ENCODE results near the gene EXO1. TPM values are rescaled to one million over a fixed set of nuclear protein-coding genes. Genes with fewer than 3 reads are reported as not detected.

EXO1 gene
- total and polyA plus RNA-seq, 9 of the 15 experiments (the other 6 are each of a cell fraction or from before 2014, with no cell fraction given) = 36.0 to 125 (median 83.9) TPM

GRCh38 chr1:241841691-241842090, 6.3 kb upstream of the EXO1 start:
- POLR2A ChIA-PET = interaction anchor here (1.2 to 2.4 kb wide), 3 partner anchors 12 to 210 kb away, joined by 4 to 6 read pairs (median 5); no protein-coding TSS in a partner anchor
- TF ChIP-seq, protein P1, sequence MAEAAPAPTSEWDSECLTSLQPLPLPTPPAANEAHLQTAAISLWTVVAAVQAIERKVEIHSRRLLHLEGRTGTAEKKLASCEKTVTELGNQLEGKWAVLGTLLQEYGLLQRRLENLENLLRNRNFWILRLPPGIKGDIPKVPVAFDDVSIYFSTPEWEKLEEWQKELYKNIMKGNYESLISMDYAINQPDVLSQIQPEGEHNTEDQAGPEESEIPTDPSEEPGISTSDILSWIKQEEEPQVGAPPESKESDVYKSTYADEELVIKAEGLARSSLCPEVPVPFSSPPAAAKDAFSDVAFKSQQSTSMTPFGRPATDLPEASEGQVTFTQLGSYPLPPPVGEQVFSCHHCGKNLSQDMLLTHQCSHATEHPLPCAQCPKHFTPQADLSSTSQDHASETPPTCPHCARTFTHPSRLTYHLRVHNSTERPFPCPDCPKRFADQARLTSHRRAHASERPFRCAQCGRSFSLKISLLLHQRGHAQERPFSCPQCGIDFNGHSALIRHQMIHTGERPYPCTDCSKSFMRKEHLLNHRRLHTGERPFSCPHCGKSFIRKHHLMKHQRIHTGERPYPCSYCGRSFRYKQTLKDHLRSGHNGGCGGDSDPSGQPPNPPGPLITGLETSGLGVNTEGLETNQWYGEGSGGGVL (CRISPR knock-in tag; IDR thresholded peaks at IDR 0.05) = no peak
- TF ChIP-seq POU5F1 (IDR thresholded peaks at IDR 0.05; ENCODE audit: borderline replicate concordance, low read depth, low read length, partially characterized antibody) = no peak
- no peak for TF ChIP-seq NCOA2 (IDR thresholded peaks at IDR 0.05; ENCODE audit: partially characterized antibody in 2 of 2)
- no peak for TF ChIP-seq HIVEP1 (CRISPR knock-in tag; IDR thresholded peaks at IDR 0.05)
- Histone ChIP-seq H3K9ac (ENCODE audit: insufficient read depth in 1 of 2, low read depth in 2 of 2, low read length in 2 of 2) (no peak overlapping the region), H3K9me1 (ENCODE audit: control insufficient read depth, insufficient read depth, low read length) (no peaks in the 10 kb centered on the region), H3K4me3 (no peak overlapping the region), H3K79me2 (ENCODE audit: control insufficient read depth, insufficient read depth, low read length) (no peaks in the 10 kb centered on the region), H3K27me3 (ENCODE audit: control insufficient read depth in 2 of 2, insufficient read depth in 2 of 2, low read length in 2 of 2) (no peaks in the 10 kb centered on the region), H3K4me2 (ENCODE audit: insufficient read depth, low read length) (no peak overlapping the region), H3K36me3 (ENCODE audit: control insufficient read depth, insufficient read depth, low read length) (no peaks in the 10 kb centered on the region), H3K27ac (ENCODE audit: extremely low read depth, low read depth, low read length) (no peak overlapping the region), H3K9me3 (replicated peaks; ENCODE audit: control insufficient read depth, insufficient read depth, low read depth, low read length) (no peaks in the 10 kb centered on the region), H4K20me1 (replicated peaks; ENCODE audit: control insufficient read depth, insufficient read depth, low read length) (no peaks in the 10 kb centered on the region), H2AFZ (ENCODE audit: low read depth, low read length) (no peak overlapping the region), H3K4me1 (replicated peaks in 1 of 2; ENCODE audit: control insufficient read depth in 2 of 2, insufficient read depth in 2 of 2, low read length in 2 of 2) (peaks cover 0 to 5% of the 10 kb centered on the region in 2 experiments; a peak in 2 of 5 replicates)
- no peak for ATAC-seq
- CTCF ChIA-PET (ENCODE audit: low intra/inter-chr PET ratio) = no interaction called here
- no TSS peak for BruUV-seq (replicated peaks)
- FAIRE-seq = no peak
- in situ Hi-C loops (cut with MboI) = no loop called here
- DNase-seq (ENCODE audit: extremely low read depth in 1 of 4, low spot score in 3 of 4) = no peak
- intact Hi-C loops (cut with micrococcal nuclease) = no loop called here
- WGBS (ENCODE audit: insufficient coverage, low coverage, missing lambda C conversion rate) = 85% methylated on average over 3 of the region's 3 CpGs
